Measurements from ENCODE around the gene KRT5.

The KRT5 gene

GRCh38 chr12:52543985-52544883 lies 24.0 kb upstream of the KRT5 start:
- in situ Hi-C loops (cut with MboI; ENCODE audit: low sequenced_read_pairs), result no loop called here

GRCh38 chr12:52542785-52543318 lies 22.7 kb upstream of the KRT5 start:
- in situ Hi-C loops (cut with MboI; ENCODE audit: low sequenced_read_pairs), result no loop called here
- DNase-seq (ENCODE audit: low spot score in 2 of 2), result no peak
- no peaks in the 10 kb centered on the region for H3K9me3 ChIP-seq
- H3K4me3 ChIP-seq, result no peak overlapping the region
- no peaks in the 10 kb centered on the region for H3K36me3 ChIP-seq (replicated peaks)
- no peaks in the 10 kb centered on the region for H3K4me1 ChIP-seq
- H3K27me3 ChIP-seq (ENCODE audit: low read depth), result no peaks in the 10 kb centered on the region

More at GRCh38 chr12:52543985-52544883, 24.0 kb upstream of the KRT5 start:
- H3K36me3 ChIP-seq (replicated peaks), result no peaks in the 10 kb centered on the region
- H3K4me1 ChIP-seq, result no peaks in the 10 kb centered on the region
- no peak overlapping the region for H3K4me3 ChIP-seq
- no peaks in the 10 kb centered on the region for H3K9me3 ChIP-seq
- DNase-seq (ENCODE audit: low spot score in 2 of 2), result no peak
- no peaks in the 10 kb centered on the region for H3K27me3 ChIP-seq (ENCODE audit: low read depth)

- DNase-seq (ENCODE audit: low spot score in 2 of 2), result no peak
- H3K9me3 ChIP-seq, result no peaks in the 10 kb centered on the region
- H3K36me3 ChIP-seq (replicated peaks), result no peaks in the 10 kb centered on the region
- in situ Hi-C loops (cut with MboI; ENCODE audit: low sequenced_read_pairs), result no loop called here
- H3K4me1 ChIP-seq, result no peaks in the 10 kb centered on the region
- H3K27me3 ChIP-seq (ENCODE audit: low read depth), result no peaks in the 10 kb centered on the region
- H3K4me3 ChIP-seq, result no peak overlapping the region
Measured at GRCh38 chr12:52542157-52542556, 22.0 kb upstream of the KRT5 start.

GRCh38 chr12:52541709-52542108 lies 21.5 kb upstream of the KRT5 start:
- Histone ChIP-seq H3K4me1 (no peaks in the 10 kb centered on the region), H3K4me3 (no peak overlapping the region), H3K27me3 (ENCODE audit: low read depth) (no peaks in the 10 kb centered on the region), H3K9me3 (no peaks in the 10 kb centered on the region), H3K36me3 (replicated peaks) (no peaks in the 10 kb centered on the region)
- in situ Hi-C loops (cut with MboI; ENCODE audit: low sequenced_read_pairs), result no loop called here
- DNase-seq (ENCODE audit: low spot score in 2 of 2), result no peak

- H3K27me3 ChIP-seq (ENCODE audit: low read depth), result no peaks in the 10 kb centered on the region
- DNase-seq (ENCODE audit: low spot score in 2 of 2), result no peak
- H3K36me3 ChIP-seq (replicated peaks), result no peaks in the 10 kb centered on the region
- no peaks in the 10 kb centered on the region for H3K4me1 ChIP-seq
- H3K9me3 ChIP-seq, result no peaks in the 10 kb centered on the region
- in situ Hi-C loops (cut with MboI; ENCODE audit: low sequenced_read_pairs), result no loop called here
- H3K4me3 ChIP-seq, result no peak overlapping the region
Measured at GRCh38 chr12:52540531-52540930, 20.3 kb upstream of the KRT5 start.

GRCh38 chr12:52539821-52540173 lies 19.6 kb upstream of the KRT5 start:
- no peaks in the 10 kb centered on the region for H3K4me1 ChIP-seq

GRCh38 chr12:52539083-52539820 lies 19.1 kb upstream of the KRT5 start:
- Histone ChIP-seq H3K9me3 (no peaks in the 10 kb centered on the region), H3K27me3 (ENCODE audit: low read depth) (no peaks in the 10 kb centered on the region), H3K4me1 (no peaks in the 10 kb centered on the region), H3K4me3 (no peak overlapping the region), H3K36me3 (replicated peaks) (no peaks in the 10 kb centered on the region)
- in situ Hi-C loops (cut with MboI; ENCODE audit: low sequenced_read_pairs), result no loop called here
- DNase-seq (ENCODE audit: low spot score in 2 of 2), result no peak

More at GRCh38 chr12:52539821-52540173, 19.6 kb upstream of the KRT5 start:
- Histone ChIP-seq H3K27me3 (ENCODE audit: low read depth) (no peaks in the 10 kb centered on the region), H3K36me3 (replicated peaks) (no peaks in the 10 kb centered on the region), H3K9me3 (no peaks in the 10 kb centered on the region), H3K4me3 (no peak overlapping the region)
- in situ Hi-C loops (cut with MboI; ENCODE audit: low sequenced_read_pairs), result no loop called here
- DNase-seq (ENCODE audit: low spot score in 2 of 2), result no peak

GRCh38 chr12:52537101-52537500 lies 16.9 kb upstream of the KRT5 start:
- H3K4me1 ChIP-seq, result no peaks in the 10 kb centered on the region
- no peak overlapping the region for H3K4me3 ChIP-seq
- DNase-seq (ENCODE audit: low spot score in 2 of 2), result no peak
- no peaks in the 10 kb centered on the region for H3K9me3 ChIP-seq
- H3K36me3 ChIP-seq (replicated peaks), result no peaks in the 10 kb centered on the region
- no peaks in the 10 kb centered on the region; the same call in 1 of the 2 replicates for H3K27me3 ChIP-seq (ENCODE audit: low read depth)
- in situ Hi-C loops (cut with MboI; ENCODE audit: low sequenced_read_pairs), result no loop called here

- DNase-seq (ENCODE audit: low spot score in 2 of 2), result no peak
- no peak overlapping the region for H3K4me3 ChIP-seq
- H3K4me1 ChIP-seq, result no peaks in the 10 kb centered on the region
- no peaks in the 10 kb centered on the region; the same call in 1 of the 2 replicates for H3K27me3 ChIP-seq (ENCODE audit: low read depth)
- in situ Hi-C loops (cut with MboI; ENCODE audit: low sequenced_read_pairs), result no loop called here
- H3K9me3 ChIP-seq, result no peaks in the 10 kb centered on the region
- no peaks in the 10 kb centered on the region for H3K36me3 ChIP-seq (replicated peaks)
Measured at GRCh38 chr12:52535574-52535973, 15.4 kb upstream of the KRT5 start.

- no peaks in the 10 kb centered on the region for H3K36me3 ChIP-seq (replicated peaks)
- H3K27me3 ChIP-seq (ENCODE audit: low read depth), result no peaks in the 10 kb centered on the region; the same call in 1 of the 2 replicates
Measured at GRCh38 chr12:52534482-52534881, 14.3 kb upstream of the KRT5 start.

GRCh38 chr12:52533686-52534470 lies 13.7 kb upstream of the KRT5 start:
- no peaks in the 10 kb centered on the region for H3K9me3 ChIP-seq
- DNase-seq (ENCODE audit: low spot score in 2 of 2), result no peak
- H3K4me1 ChIP-seq, result no peaks in the 10 kb centered on the region
- in situ Hi-C loops (cut with MboI; ENCODE audit: low sequenced_read_pairs), result no loop called here
- H3K4me3 ChIP-seq, result no peak overlapping the region
- no peaks in the 10 kb centered on the region; the same call in 1 of the 2 replicates for H3K27me3 ChIP-seq (ENCODE audit: low read depth)
- no peaks in the 10 kb centered on the region for H3K36me3 ChIP-seq (replicated peaks)

More at GRCh38 chr12:52534482-52534881, 14.3 kb upstream of the KRT5 start:
- no peak for DNase-seq (ENCODE audit: low spot score in 2 of 2)
- Histone ChIP-seq H3K9me3 (no peaks in the 10 kb centered on the region), H3K4me1 (no peaks in the 10 kb centered on the region), H3K4me3 (no peak overlapping the region)
- in situ Hi-C loops (cut with MboI; ENCODE audit: low sequenced_read_pairs), result no loop called here

- Histone ChIP-seq H3K27me3 (ENCODE audit: low read depth) (no peaks in the 10 kb centered on the region; the same call in 1 of the 2 replicates), H3K9me3 (no peaks in the 10 kb centered on the region), H3K36me3 (replicated peaks) (no peaks in the 10 kb centered on the region), H3K4me1 (no peaks in the 10 kb centered on the region), H3K4me3 (no peak overlapping the region)
- in situ Hi-C loops (cut with MboI; ENCODE audit: low sequenced_read_pairs), result no loop called here
- no peak for DNase-seq (ENCODE audit: low spot score in 2 of 2)
Measured at GRCh38 chr12:52532636-52533035, 12.4 kb upstream of the KRT5 start.

GRCh38 chr12:52531566-52532300 lies 11.5 kb upstream of the KRT5 start:
- DNase-seq (ENCODE audit: low spot score in 2 of 2), result no peak
- H3K4me1 ChIP-seq, result no peaks in the 10 kb centered on the region
- H3K36me3 ChIP-seq (replicated peaks), result no peaks in the 10 kb centered on the region
- H3K4me3 ChIP-seq, result no peak overlapping the region
- H3K9me3 ChIP-seq, result no peaks in the 10 kb centered on the region
- H3K27me3 ChIP-seq (ENCODE audit: low read depth), result no peaks in the 10 kb centered on the region; the same call in 1 of the 2 replicates
- in situ Hi-C loops (cut with MboI; ENCODE audit: low sequenced_read_pairs), result no loop called here

Data from HAP-1 (cell line).